GM21737 (cell line): Measurements from ENCODE around the gene KCNJ16.

Experiments used
- ATAC-seq: cut with Tn5 transposase; IDR thresholded peaks from one replicate; pipeline ENCODE4 v1.9.1; 2021; ENCODE audit warnings: mild to moderate bottlenecking, moderate library complexity; ENCODE audit not compliant: unreplicated experiment

The KCNJ16 gene

GRCh38 chr17:70067134-70067533 lies 7.9 kb upstream of the KCNJ16 start:
- no peak for ATAC-seq

GRCh38 chr17:70070305-70071027 lies 4.6 kb upstream of the KCNJ16 start:
- no peak for ATAC-seq

- no peak for ATAC-seq
Measured at GRCh38 chr17:70071127-70071526, 3.9 kb upstream of the KCNJ16 start.

GRCh38 chr17:70071620-70072019 lies 3.4 kb upstream of the KCNJ16 start:
- ATAC-seq = no peak

- ATAC-seq = no peak
Measured at GRCh38 chr17:70072546-70073309, 2.3 kb upstream of the KCNJ16 start.

GRCh38 chr17:70073310-70073709 lies 1.7 kb upstream of the KCNJ16 start:
- ATAC-seq = no peak

- ATAC-seq = no peak
Measured at GRCh38 chr17:70073799-70074198, 1.2 kb upstream of the KCNJ16 start.

- ATAC-seq = no peak
Measured at GRCh38 chr17:70074236-70074830, 692 bp upstream of the KCNJ16 start.

- ATAC-seq = no peak
Measured at GRCh38 chr17:70076189-70076588, 1.2 kb downstream of the KCNJ16 start.

- ATAC-seq = no peak
Measured at GRCh38 chr17:70076831-70077230, 1.8 kb downstream of the KCNJ16 start.

GRCh38 chr17:70078549-70078948 lies 3.5 kb downstream of the KCNJ16 start:
- no peak for ATAC-seq

- ATAC-seq = no peak
Measured at GRCh38 chr17:70078994-70079531, 4.0 kb downstream of the KCNJ16 start.

- no peak for ATAC-seq
Measured at GRCh38 chr17:70080541-70081347, 5.7 kb downstream of the KCNJ16 start.

- ATAC-seq = no peak
Measured at GRCh38 chr17:70081885-70082284, 6.9 kb downstream of the KCNJ16 start.

- ATAC-seq = no peak
Measured at GRCh38 chr17:70084476-70084875, 9.5 kb downstream of the KCNJ16 start.

- no peak for ATAC-seq
Measured at GRCh38 chr17:70086516-70086915, 11.5 kb downstream of the KCNJ16 start.

GRCh38 chr17:70089513-70090148 lies 14.6 kb downstream of the KCNJ16 start:
- no peak for ATAC-seq

GRCh38 chr17:70091005-70091568 lies 16.1 kb downstream of the KCNJ16 start:
- no peak for ATAC-seq

- no peak for ATAC-seq
Measured at GRCh38 chr17:70091696-70092095, 16.7 kb downstream of the KCNJ16 start.

- no peak for ATAC-seq
Measured at GRCh38 chr17:70093163-70093562, 18.1 kb downstream of the KCNJ16 start.
